ENCODE measurements around the gene PDZD4. TPM values are rescaled to one million over a fixed set of nuclear protein-coding genes. Genes with fewer than 3 reads are reported as not detected.

The PDZD4 gene
- total and polyA plus RNA-seq, 2 of the 4 experiments (the other 2 are of a cell fraction), result under 0.01 to 0.38 TPM

GRCh38 chrX:153820601-153821000, 9.7 kb downstream of the PDZD4 start:
- DNase-seq, result no peak
- no peaks in the 10 kb centered on the region for H3K79me1 ChIP-seq (ENCODE audit: low read depth in 1 of 2, low read length in 2 of 2)
- no peaks in the 10 kb centered on the region for H3K9me1 ChIP-seq (ENCODE audit: insufficient read depth, low read length)
- no peak for ATAC-seq (ENCODE audit: low read depth)
- H3K36me3 ChIP-seq (ENCODE audit: control insufficient read depth, insufficient read depth, low read length), result no peaks in the 10 kb centered on the region
- no peak overlapping the region for H2BK5ac ChIP-seq (ENCODE audit: low read depth, low read length, poor library complexity, severe bottlenecking)
- intact Hi-C loops (cut with micrococcal nuclease), result no loop called here
- ChIA-PET POLR2A (ENCODE audit: unreplicated experiment) (no interaction called here), CTCF (no interaction called here)
- H4K91ac ChIP-seq (ENCODE audit: insufficient read depth, low read depth, low read length), result no peak overlapping the region
- H2BK15ac ChIP-seq (ENCODE audit: low read depth, low read length), result no peak overlapping the region
- no peak overlapping the region for H3K14ac ChIP-seq (replicated peaks; ENCODE audit: low read depth, low read length)
- no TSS peak for BruUV-seq (replicated peaks)
- H4K5ac ChIP-seq (ENCODE audit: low read depth, low read length), result no peak overlapping the region
- no peak overlapping the region for H2BK20ac ChIP-seq (ENCODE audit: low read depth, low read length)
- H3K56ac ChIP-seq (ENCODE audit: extremely low read depth, insufficient read depth, low read length), result no peak overlapping the region
- dilution Hi-C loops (cut with HindIII; ENCODE audit: low sequenced_read_pairs, unreplicated experiment), result no loop called here
- no peak overlapping the region for H3K27ac ChIP-seq (ENCODE audit: insufficient read depth, low read length)
- H3K4ac ChIP-seq (ENCODE audit: low read depth, low read length), result no peak overlapping the region
- no peak for TF ChIP-seq CHD1 (IDR thresholded peaks at IDR 0.05; ENCODE audit: low read depth, low read length)
- no peak for TF ChIP-seq RCOR1 (IDR thresholded peaks at IDR 0.05; ENCODE audit: insufficient replicate concordance, low read length)
- TF ChIP-seq ELK1 (IDR thresholded peaks at IDR 0.05; ENCODE audit: borderline replicate concordance, low read depth, low read length), result no peak
- TF ChIP-seq NFE2L2 (IDR thresholded peaks at IDR 0.05; ENCODE audit: low read depth, low read length), result no peak
- no peak for TF ChIP-seq RFX5 (IDR thresholded peaks at IDR 0.05; ENCODE audit: low read depth, low read length)
- no peak for TF ChIP-seq BHLHE40 (IDR thresholded peaks at IDR 0.05; ENCODE audit: low read depth, low read length)
- no peak for TF ChIP-seq POLR2A (IDR thresholded peaks at IDR 0.05; ENCODE audit: low read depth, low read length)
- no peak for TF ChIP-seq CEBPB (IDR thresholded peaks at IDR 0.05; ENCODE audit: low read depth, low read length)
- TF ChIP-seq MAZ (IDR thresholded peaks at IDR 0.05; ENCODE audit: borderline replicate concordance, low read depth, low read length), result no peak
- no peak for TF ChIP-seq RAD21 (IDR thresholded peaks at IDR 0.05; ENCODE audit: low read length)
- 100% methylated on average over 2 of the region's 7 CpGs; no CpG with 5 or more reads in 1 of the 2 experiments for WGBS, 2 experiments (ENCODE audit: extremely low coverage in 2 of 2, insufficient read length in 1 of 2)
- H3K9ac ChIP-seq (ENCODE audit: low read depth, low read length), result no peak overlapping the region
- no peak overlapping the region for H2BK120ac ChIP-seq (ENCODE audit: low read depth, low read length)
- no peak overlapping the region for H2AK5ac ChIP-seq (ENCODE audit: low read depth, low read length)
- no peak overlapping the region for H2AFZ ChIP-seq (replicated peaks; ENCODE audit: low read length, poor library complexity)
- no peak overlapping the region for H3K23ac ChIP-seq (ENCODE audit: low read depth, low read length)
- H3K27me3 ChIP-seq (ENCODE audit: control insufficient read depth, insufficient read depth, low read length), result peaks cover 20% of the 10 kb centered on the region
- no peak overlapping the region for H4K8ac ChIP-seq (ENCODE audit: low read depth in 2 of 2, low read length in 2 of 2)
- no peaks in the 10 kb centered on the region for H3K4me1 ChIP-seq (ENCODE audit: control insufficient read depth, insufficient read depth, low read length)
- no peak overlapping the region for H3K18ac ChIP-seq (ENCODE audit: low read depth, low read length)
- no peak overlapping the region for H3K4me3 ChIP-seq (ENCODE audit: insufficient read depth, low read depth, low read length)
- no peak overlapping the region for H2AK9ac ChIP-seq (replicated peaks; ENCODE audit: low read depth, low read length, poor library complexity)
- H4K20me1 ChIP-seq (ENCODE audit: insufficient read depth, low read length), result no peaks in the 10 kb centered on the region
- in situ Hi-C loops (cut with MboI; ENCODE audit: low sequenced_read_pairs), result no loop called here
- H3K4me2 ChIP-seq (ENCODE audit: low read depth, low read length), result no peak overlapping the region
- H3K9me3 ChIP-seq (ENCODE audit: control insufficient read depth, insufficient read depth, low read length), result 0 out of 2 replicates have a peak, but pooled peaks cover 2% of the 10 kb centered on the region

Data from IMR-90 (cell line).